Tibial nerve (tissue), 4 donors: ENCODE measurements around the gene ZDHHC8. TPM values are rescaled to one million over a fixed set of nuclear protein-coding genes. Genes with fewer than 3 reads are reported as not detected.

ENCODE experiments used
- DNase-seq, 2 donors: peaks; one replicate each; pipeline ENCODE4 v3.0.0-alpha.2; 2019; ENCODE audit warnings: low spot score in 2 of 2
- H3K27ac ChIP-seq, 4 donors: fragments of 200-600 bp; sonication (generic) in 3 of 4; one replicate each; pipeline ENCODE4 v1.5.1; 2017 to 2019; ENCODE audit warnings: mild to moderate bottlenecking in 1 of 4
- H3K27me3 ChIP-seq, 2 donors: fragments of 200-600 bp; sonication (generic) in 1 of 2; one replicate each; pipeline versions ENCODE4 v1.5.1 to v1.6.0; 2017 to 2019
- H3K36me3 ChIP-seq, 3 donors: fragments of 200-600 bp; sonication (generic); one replicate each; pipeline ENCODE4 v1.5.1; 2018 to 2019
- H3K4me1 ChIP-seq, 4 donors: fragments of 200-600 bp; sonication (generic) in 3 of 4; one replicate each; pipeline ENCODE4 v1.5.1; 2017 to 2019
- H3K4me3 ChIP-seq, 4 donors: fragments of 200-600 bp; sonication (generic) in 3 of 4; one replicate each; pipeline ENCODE4 v1.5.1; 2017 to 2019; ENCODE audit warnings: mild to moderate bottlenecking in 1 of 4, moderate library complexity in 1 of 4
- H3K9me3 ChIP-seq, 4 donors: fragments of 200-600 bp; sonication (generic) in 3 of 4; one replicate each; pipeline ENCODE4 v1.5.1; 2017 to 2019
- CTCF ChIP-seq, 5 experiments: fragments of 200-600 bp in 3 of 5; fragments of 450-650 bp in 2 of 5; sonication (generic) in 3 of 5; IDR thresholded peaks; one replicate each; pipeline ENCODE4 v1.5.1; 2016 to 2019; ENCODE audit warnings: antibody characterized with exemption in 5 of 5, mild to moderate bottlenecking in 3 of 5, moderate library complexity in 2 of 5
- EP300 ChIP-seq, 2 donors: sonication (generic); formaldehyde crosslinking; IDR thresholded peaks; one replicate each; pipeline ENCODE4 v1.6.1; 2017; ENCODE audit warnings: antibody characterized with exemption in 2 of 2, mild to moderate bottlenecking in 1 of 2
- POLR2A ChIP-seq, 2 donors: fragments of 450-650 bp; IDR thresholded peaks; one replicate each; pipeline ENCODE4 v1.6.1; 2017; ENCODE audit warnings: antibody characterized with exemption in 2 of 2, mild to moderate bottlenecking in 2 of 2, moderate library complexity in 2 of 2
- WGBS, 2 donors: methylation state at CpG; one replicate each; pipeline ENCODE4 v1.1.5; 2018; 5-methylcytosine and 5-hydroxymethylcytosine counted together
- total RNA-seq, 4 donors: library from RNA; depleted of rRNA; stranded (reverse); fragments of >200 nt; gene quantifications; one replicate each; pipeline ENCODE4 v1.1.0, GENCODE V29; 2016

Gene ZDHHC8
- total RNA-seq, 4 donors from 2014 or later = 40.6 to 53.7 (median 47.4) TPM

GRCh38 chr22:20128619-20128901 lies 3.0 kb upstream of the ZDHHC8 start:
- peaks cover 0 to 34% (median 9%) of the 10 kb centered on the region in 4 donors for H3K4me1 ChIP-seq
- no peaks in the 10 kb centered on the region for H3K27me3 ChIP-seq
- no peaks in the 10 kb centered on the region for H3K9me3 ChIP-seq
- peak overlapping the region in 1 of 4 donors; percentile 94 for H3K27ac ChIP-seq
- H3K4me3 ChIP-seq = no peak overlapping the region
- TF ChIP-seq CTCF (IDR thresholded peaks at IDR 0.05) = no peak
- 50 to 64% methylated on average over 2 of the region's 2 CpGs for WGBS, 2 donors
- no peak for DNase-seq
- peaks cover 0 to 46% (median 12%) of the 10 kb centered on the region in 3 donors for H3K36me3 ChIP-seq

GRCh38 chr22:20128902-20129746 lies 2.5 kb upstream of the ZDHHC8 start:
- H3K4me1 ChIP-seq = peaks cover 0 to 35% (median 14%) of the 10 kb centered on the region in 4 donors
- WGBS, 2 donors = 26 to 30% methylated on average over 8 to 12 of the region's 18 CpGs
- H3K4me3 ChIP-seq = no peak overlapping the region
- H3K36me3 ChIP-seq = peaks cover 0 to 41% (median 12%) of the 10 kb centered on the region in 3 donors
- no peaks in the 10 kb centered on the region for H3K9me3 ChIP-seq
- no peak for TF ChIP-seq POLR2A (IDR thresholded peaks at IDR 0.05)
- no peak for TF ChIP-seq EP300 (IDR thresholded peaks at IDR 0.05)
- peak in 3 of 5 experiments; percentile 5 to 20 (median 10) for TF ChIP-seq CTCF (IDR thresholded peaks at IDR 0.05)
- DNase-seq = no peak
- H3K27ac ChIP-seq = peak overlapping the region in 2 of 4 donors; percentile 34 to 94
- H3K27me3 ChIP-seq = no peaks in the 10 kb centered on the region

- H3K4me1 ChIP-seq = peaks cover 0 to 40% (median 19%) of the 10 kb centered on the region in 4 donors
- no peak for DNase-seq
- WGBS, 2 donors = 80 to 83% methylated on average over 3 of the region's 3 CpGs
- no peaks in the 10 kb centered on the region for H3K9me3 ChIP-seq
- TF ChIP-seq POLR2A (IDR thresholded peaks at IDR 0.05) (no peak), CTCF (IDR thresholded peaks at IDR 0.05) (no peak), EP300 (IDR thresholded peaks at IDR 0.05) (no peak)
- H3K36me3 ChIP-seq = peaks cover 0 to 35% (median 12%) of the 10 kb centered on the region in 3 donors
- H3K27me3 ChIP-seq = no peaks in the 10 kb centered on the region
- peak overlapping the region in 2 of 4 donors; percentile 34 to 94 for H3K27ac ChIP-seq
- no peak overlapping the region for H3K4me3 ChIP-seq
These were observed 1.9 kb upstream of the ZDHHC8 start for GRCh38 chr22:20129747-20130014.

- no peak for DNase-seq
- Histone ChIP-seq H3K4me1 (peaks cover 0 to 47% (median 26%) of the 10 kb centered on the region in 4 donors), H3K27me3 (no peaks in the 10 kb centered on the region), H3K36me3 (peaks cover 0 to 29% (median 6%) of the 10 kb centered on the region in 3 donors), H3K9me3 (no peaks in the 10 kb centered on the region), H3K27ac (peak overlapping the region; percentile 94 to 100 (median 95)), H3K4me3 (peak overlapping the region in 2 of 4 donors; percentile 93 to 97)
- 60 to 69% methylated on average over 1 to 3 of the region's 3 CpGs for WGBS, 2 donors
- TF ChIP-seq EP300 (IDR thresholded peaks at IDR 0.05) (no peak), POLR2A (IDR thresholded peaks at IDR 0.05) (no peak), CTCF (IDR thresholded peaks at IDR 0.05) (no peak)
These were observed 1.3 kb upstream of the ZDHHC8 start for GRCh38 chr22:20130319-20130718.

GRCh38 chr22:20130731-20131596 lies 640 bp upstream of the ZDHHC8 start:
- peaks cover 0 to 22% (median 1%) of the 10 kb centered on the region in 3 donors for H3K36me3 ChIP-seq
- TF ChIP-seq CTCF (IDR thresholded peaks at IDR 0.05) = peak in 1 of 5 experiments; percentile 21
- TF ChIP-seq EP300 (IDR thresholded peaks at IDR 0.05) = peak in 1 of 2 donors; percentile 65
- TF ChIP-seq POLR2A (IDR thresholded peaks at IDR 0.05) = no peak
- peak overlapping the region; percentile 94 to 100 (median 95) for H3K27ac ChIP-seq
- peak; percentile 70 to 79 for DNase-seq
- H3K27me3 ChIP-seq = no peaks in the 10 kb centered on the region
- no peaks in the 10 kb centered on the region for H3K9me3 ChIP-seq
- peaks cover 0 to 53% (median 32%) of the 10 kb centered on the region in 4 donors for H3K4me1 ChIP-seq
- WGBS, 2 donors = 3 to 5% methylated on average over 7 to 37 of the region's 70 CpGs
- H3K4me3 ChIP-seq = peak overlapping the region; percentile 80 to 99 (median 95)
